ENCODE data around the gene SPATA20.

DNA sequence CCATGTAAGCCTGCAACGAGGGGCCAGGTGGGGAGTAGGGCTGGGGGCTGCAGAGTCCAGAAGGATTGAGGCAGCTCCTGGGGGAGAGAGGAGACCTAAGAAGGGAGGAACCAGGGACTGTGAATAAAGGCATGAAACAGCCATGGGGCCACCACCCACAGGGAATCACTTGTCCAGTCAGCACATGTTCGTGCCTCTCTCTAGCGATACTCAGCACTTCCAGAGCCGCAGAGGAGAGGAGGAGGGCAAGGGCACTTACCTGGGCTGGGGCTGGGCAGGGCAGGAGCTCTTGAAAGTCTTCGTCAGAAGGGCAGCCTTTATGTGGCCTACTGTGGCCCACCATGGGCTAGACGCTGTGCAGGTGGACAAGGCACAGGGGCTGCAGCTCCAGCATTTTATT is 37.8 kb downstream of the SPATA20 start:
- no peak for TF ChIP-seq EGR1 (IDR thresholded peaks at IDR 0.05)
- no peak for TF ChIP-seq RAD21 (IDR thresholded peaks at IDR 0.05; ENCODE audit: low read depth)
- no peak for TF ChIP-seq FOXM1 (IDR thresholded peaks at IDR 0.05; ENCODE audit: borderline replicate concordance, low read depth)
- no peak for TF ChIP-seq TAF1 (IDR thresholded peaks at IDR 0.05; ENCODE audit: low read depth)
- TF ChIP-seq ZBTB7A (IDR thresholded peaks at IDR 0.05; ENCODE audit: low read depth) = no peak
- TF ChIP-seq, protein P1, sequence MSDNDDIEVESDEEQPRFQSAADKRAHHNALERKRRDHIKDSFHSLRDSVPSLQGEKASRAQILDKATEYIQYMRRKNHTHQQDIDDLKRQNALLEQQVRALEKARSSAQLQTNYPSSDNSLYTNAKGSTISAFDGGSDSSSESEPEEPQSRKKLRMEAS (IDR thresholded peaks at IDR 0.05) = no peak
- TF ChIP-seq TCF12 (IDR thresholded peaks at IDR 0.05; ENCODE audit: low read depth) = no peak
- TF ChIP-seq EP300 (IDR thresholded peaks at IDR 0.05; ENCODE audit: borderline replicate concordance) = no peak
- no peak for TF ChIP-seq YY1 (IDR thresholded peaks at IDR 0.05; ENCODE audit: low read depth)
- TF ChIP-seq, protein P2, sequence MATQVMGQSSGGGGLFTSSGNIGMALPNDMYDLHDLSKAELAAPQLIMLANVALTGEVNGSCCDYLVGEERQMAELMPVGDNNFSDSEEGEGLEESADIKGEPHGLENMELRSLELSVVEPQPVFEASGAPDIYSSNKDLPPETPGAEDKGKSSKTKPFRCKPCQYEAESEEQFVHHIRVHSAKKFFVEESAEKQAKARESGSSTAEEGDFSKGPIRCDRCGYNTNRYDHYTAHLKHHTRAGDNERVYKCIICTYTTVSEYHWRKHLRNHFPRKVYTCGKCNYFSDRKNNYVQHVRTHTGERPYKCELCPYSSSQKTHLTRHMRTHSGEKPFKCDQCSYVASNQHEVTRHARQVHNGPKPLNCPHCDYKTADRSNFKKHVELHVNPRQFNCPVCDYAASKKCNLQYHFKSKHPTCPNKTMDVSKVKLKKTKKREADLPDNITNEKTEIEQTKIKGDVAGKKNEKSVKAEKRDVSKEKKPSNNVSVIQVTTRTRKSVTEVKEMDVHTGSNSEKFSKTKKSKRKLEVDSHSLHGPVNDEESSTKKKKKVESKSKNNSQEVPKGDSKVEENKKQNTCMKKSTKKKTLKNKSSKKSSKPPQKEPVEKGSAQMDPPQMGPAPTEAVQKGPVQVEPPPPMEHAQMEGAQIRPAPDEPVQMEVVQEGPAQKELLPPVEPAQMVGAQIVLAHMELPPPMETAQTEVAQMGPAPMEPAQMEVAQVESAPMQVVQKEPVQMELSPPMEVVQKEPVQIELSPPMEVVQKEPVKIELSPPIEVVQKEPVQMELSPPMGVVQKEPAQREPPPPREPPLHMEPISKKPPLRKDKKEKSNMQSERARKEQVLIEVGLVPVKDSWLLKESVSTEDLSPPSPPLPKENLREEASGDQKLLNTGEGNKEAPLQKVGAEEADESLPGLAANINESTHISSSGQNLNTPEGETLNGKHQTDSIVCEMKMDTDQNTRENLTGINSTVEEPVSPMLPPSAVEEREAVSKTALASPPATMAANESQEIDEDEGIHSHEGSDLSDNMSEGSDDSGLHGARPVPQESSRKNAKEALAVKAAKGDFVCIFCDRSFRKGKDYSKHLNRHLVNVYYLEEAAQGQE (IDR thresholded peaks at IDR 0.05; ENCODE audit: low read depth) = no peak
- TF ChIP-seq CEBPB (IDR thresholded peaks at IDR 0.05) = no peak
- TF ChIP-seq CREB1 (IDR thresholded peaks at IDR 0.05; ENCODE audit: low read depth) = no peak
